Activated CD8-positive, alpha-beta T cell treated with anti-CD3 and anti-CD28 coated beads, Interleukin-2, amount 10 ng/mL, durations not matched to agents 7 days and 5 days (primary cell): ENCODE data around the gene ADNP2. TPM values are rescaled to one million over a fixed set of nuclear protein-coding genes. Genes with fewer than 3 reads are reported as not detected.
A peak's percentile ranks its signal among the peaks of the same experiment; 100 is the strongest.

ENCODE experiments used
- ATAC-seq: fragments of 150-1000 bp; cut with Tn5 transposase; one replicate; pipeline ENCODE4 v1.10.0; 2021; ENCODE audit warnings: moderate library complexity
- CTCF ChIA-PET: fragments of 350-600 bp; sonication (Branson Sonifier 250); formaldehyde crosslinking; loops from one replicate; lab custom pipeline; 2021; ENCODE audit warnings: antibody characterized with exemption; lab: Charles Lee
- POLR2A ChIA-PET: fragments of 350-600 bp; sonication (Branson Sonifier 250); formaldehyde crosslinking; loops from one replicate; lab custom pipeline; 2021; ENCODE audit warnings: antibody characterized with exemption; lab: Charles Lee
- DNase-seq: peaks from one replicate; pipeline ENCODE4 v3.0.0-alpha.2; 2020
- H3K27ac Mint-ChIP-seq: one replicate; pipeline ENCODE4 v1.8.0; 2021; ENCODE audit warnings: mild to moderate bottlenecking, mixed read lengths
- H3K27me3 Mint-ChIP-seq: one replicate; pipeline ENCODE4 v1.8.0; 2021; ENCODE audit warnings: low read depth, mixed read lengths
- H3K36me3 Mint-ChIP-seq: one replicate; pipeline ENCODE4 v1.8.0; 2021; ENCODE audit warnings: low read depth, mixed read lengths
- H3K4me1 Mint-ChIP-seq: one replicate; pipeline ENCODE4 v1.8.0; 2021; ENCODE audit warnings: low read depth, mixed read lengths
- H3K4me3 Mint-ChIP-seq: one replicate; pipeline ENCODE4 v1.8.0; 2021; ENCODE audit warnings: mild to moderate bottlenecking, mixed read lengths
- H3K9me3 Mint-ChIP-seq: one replicate; pipeline ENCODE4 v1.8.0; 2022; ENCODE audit warnings: mixed read lengths; ENCODE audit not compliant: insufficient read depth
- total RNA-seq, 2 experiments: library from RNA; stranded (reverse); gene quantifications; one replicate each; pipeline ENCODE4 v1.2.3, GENCODE V29; 2021

ADNP2 gene, protein sequence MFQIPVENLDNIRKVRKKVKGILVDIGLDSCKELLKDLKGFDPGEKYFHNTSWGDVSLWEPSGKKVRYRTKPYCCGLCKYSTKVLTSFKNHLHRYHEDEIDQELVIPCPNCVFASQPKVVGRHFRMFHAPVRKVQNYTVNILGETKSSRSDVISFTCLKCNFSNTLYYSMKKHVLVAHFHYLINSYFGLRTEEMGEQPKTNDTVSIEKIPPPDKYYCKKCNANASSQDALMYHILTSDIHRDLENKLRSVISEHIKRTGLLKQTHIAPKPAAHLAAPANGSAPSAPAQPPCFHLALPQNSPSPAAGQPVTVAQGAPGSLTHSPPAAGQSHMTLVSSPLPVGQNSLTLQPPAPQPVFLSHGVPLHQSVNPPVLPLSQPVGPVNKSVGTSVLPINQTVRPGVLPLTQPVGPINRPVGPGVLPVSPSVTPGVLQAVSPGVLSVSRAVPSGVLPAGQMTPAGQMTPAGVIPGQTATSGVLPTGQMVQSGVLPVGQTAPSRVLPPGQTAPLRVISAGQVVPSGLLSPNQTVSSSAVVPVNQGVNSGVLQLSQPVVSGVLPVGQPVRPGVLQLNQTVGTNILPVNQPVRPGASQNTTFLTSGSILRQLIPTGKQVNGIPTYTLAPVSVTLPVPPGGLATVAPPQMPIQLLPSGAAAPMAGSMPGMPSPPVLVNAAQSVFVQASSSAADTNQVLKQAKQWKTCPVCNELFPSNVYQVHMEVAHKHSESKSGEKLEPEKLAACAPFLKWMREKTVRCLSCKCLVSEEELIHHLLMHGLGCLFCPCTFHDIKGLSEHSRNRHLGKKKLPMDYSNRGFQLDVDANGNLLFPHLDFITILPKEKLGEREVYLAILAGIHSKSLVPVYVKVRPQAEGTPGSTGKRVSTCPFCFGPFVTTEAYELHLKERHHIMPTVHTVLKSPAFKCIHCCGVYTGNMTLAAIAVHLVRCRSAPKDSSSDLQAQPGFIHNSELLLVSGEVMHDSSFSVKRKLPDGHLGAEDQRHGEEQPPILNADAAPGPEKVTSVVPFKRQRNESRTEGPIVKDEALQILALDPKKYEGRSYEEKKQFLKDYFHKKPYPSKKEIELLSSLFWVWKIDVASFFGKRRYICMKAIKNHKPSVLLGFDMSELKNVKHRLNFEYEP
- 10 to 100 TPM; 23.5 to 24.5 TPM for total RNA-seq

- Mint-ChIP-seq H3K4me1 (peaks cover 24% of the 10 kb centered on the region), H3K27ac (peak within 1 kb of the TSS; percentile 92), H3K36me3 (peaks cover 24% of the 10 kb centered on the region), H3K9me3 (no peaks in the 10 kb centered on the region), H3K4me3 (peak within 1 kb of the TSS; percentile 81), H3K27me3 (peaks cover 7% of the 10 kb centered on the region)
- CTCF ChIA-PET: interaction anchor here (1.0 to 1.5 kb wide), 4 partner anchors 10 to 76 kb away, joined by 3 to 7 read pairs (median 4); partner anchors contain the start of gene RBFA
- DNase-seq (peak; percentile 91), ATAC-seq (peak; percentile 84)
- POLR2A ChIA-PET: interaction anchor here (0.6 to 1.6 kb wide), 7 partner anchors 13 to 429 kb away, joined by 3 to 8 read pairs (median 3); partner anchors contain the start of gene RBFA
These were observed at the start of gene ADNP2 for GRCh38 chr18:80108739-80109675. Gene ADNP2, plus strand, starts transcription at chr18:80109262. Its CDS starts 8,281 bp downstream, at chr18:80117543.

GRCh38 chr18:80059945-80060344, 49.1 kb upstream of the ADNP2 start:
- H3K36me3 Mint-ChIP-seq: peaks cover 6% of the 10 kb centered on the region
- H3K27ac Mint-ChIP-seq: no peak overlapping the region
- no peaks in the 10 kb centered on the region for H3K4me1 Mint-ChIP-seq

DNA sequence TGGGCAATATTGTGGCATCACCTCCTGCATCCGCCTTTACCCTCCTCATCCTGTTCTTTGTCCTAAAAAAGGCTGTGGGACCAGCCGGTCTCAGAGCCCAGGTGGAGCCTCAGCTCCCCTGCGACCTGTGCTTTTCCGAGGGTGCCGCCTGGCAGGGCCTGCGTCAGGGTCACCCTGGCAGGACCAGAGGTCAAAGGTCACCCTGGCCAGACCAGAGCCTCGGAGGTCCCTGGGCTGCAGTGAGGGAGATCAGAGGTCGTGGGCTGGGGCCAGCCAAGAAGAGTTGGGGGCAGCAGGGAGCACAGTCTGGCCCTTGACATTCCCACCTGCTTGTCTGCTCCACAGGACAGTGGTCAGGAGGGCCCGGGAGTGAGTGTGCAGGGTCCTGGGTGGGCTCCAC, 43.4 kb upstream of the ADNP2 start:
- no peak overlapping the region for H3K27ac Mint-ChIP-seq
- no peak for ATAC-seq

More at GRCh38 chr18:80059945-80060344, 49.1 kb upstream of the ADNP2 start:
- DNase-seq (no peak), ATAC-seq (no peak)
- Mint-ChIP-seq H3K27me3 (no peaks in the 10 kb centered on the region), H3K9me3 (peaks cover 45% of the 10 kb centered on the region), H3K4me3 (no peak overlapping the region)
- POLR2A ChIA-PET: no interaction called here
- CTCF ChIA-PET: no interaction called here

DNA sequence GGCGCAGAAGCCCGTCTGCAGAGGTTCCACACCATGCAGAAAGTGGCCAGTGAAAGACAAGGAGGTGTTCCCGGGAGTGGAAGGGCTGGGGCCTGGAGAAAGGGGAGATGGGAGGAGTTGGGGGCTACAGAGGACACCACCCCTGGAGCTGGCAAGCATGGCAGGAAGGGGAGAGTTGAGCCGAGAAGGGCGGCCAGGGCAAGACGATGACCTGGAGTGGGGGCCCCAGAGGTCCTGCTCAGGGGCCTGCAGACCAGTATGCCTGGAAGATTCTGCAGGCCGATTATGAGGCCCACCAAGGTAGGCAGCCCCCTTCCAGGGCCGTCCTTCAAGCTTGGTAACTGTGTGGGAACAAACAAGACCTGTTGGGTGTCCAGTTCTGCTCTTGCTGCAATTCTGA, 41.7 kb upstream of the ADNP2 start:
- Mint-ChIP-seq H3K4me3 (no peak overlapping the region), H3K36me3 (no peaks in the 10 kb centered on the region), H3K27ac (no peak overlapping the region), H3K4me1 (no peaks in the 10 kb centered on the region), H3K27me3 (no peaks in the 10 kb centered on the region), H3K9me3 (peaks cover 5% of the 10 kb centered on the region)
- ATAC-seq (no peak), DNase-seq (peak; percentile 1)
- CTCF ChIA-PET: no interaction called here
- POLR2A ChIA-PET: no interaction called here

More for the DNA sequence above, 43.4 kb upstream of the ADNP2 start:
- DNase-seq: peak; percentile 1
- H3K4me3 Mint-ChIP-seq: no peak overlapping the region
- POLR2A ChIA-PET: no interaction called here
- no peaks in the 10 kb centered on the region for H3K27me3 Mint-ChIP-seq
- no peaks in the 10 kb centered on the region for H3K4me1 Mint-ChIP-seq
- peaks cover 11% of the 10 kb centered on the region for H3K9me3 Mint-ChIP-seq
- CTCF ChIA-PET: no interaction called here
- H3K36me3 Mint-ChIP-seq: peaks cover 2% of the 10 kb centered on the region

DNA sequence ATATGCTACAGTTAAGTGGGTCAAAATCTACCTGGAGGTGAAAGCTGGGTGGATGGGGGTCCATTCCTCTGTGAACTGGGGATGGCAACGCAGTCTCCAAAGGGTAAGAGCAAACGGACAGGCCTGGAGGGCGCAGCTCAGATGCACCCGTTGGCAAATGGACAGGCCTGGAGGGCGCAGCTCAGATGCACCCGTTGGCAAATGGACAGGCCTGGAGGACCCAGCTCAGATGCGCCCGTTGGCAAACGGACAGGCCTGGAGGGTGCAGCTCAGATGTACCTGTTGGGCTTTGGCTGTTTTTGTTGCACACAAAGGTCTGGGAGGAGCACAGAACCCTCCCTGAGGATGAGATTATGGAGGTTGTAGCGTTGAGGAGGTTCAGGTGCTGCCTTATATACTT, 41.2 kb upstream of the ADNP2 start:
- Mint-ChIP-seq H3K9me3 (no peaks in the 10 kb centered on the region), H3K36me3 (no peaks in the 10 kb centered on the region), H3K4me1 (no peaks in the 10 kb centered on the region), H3K4me3 (no peak overlapping the region), H3K27me3 (no peaks in the 10 kb centered on the region), H3K27ac (no peak overlapping the region)
- CTCF ChIA-PET: no interaction called here
- POLR2A ChIA-PET: no interaction called here
- no peak for ATAC-seq
- DNase-seq: peak; percentile 3

- Mint-ChIP-seq H3K27me3 (no peaks in the 10 kb centered on the region), H3K36me3 (no peaks in the 10 kb centered on the region), H3K9me3 (no peaks in the 10 kb centered on the region), H3K4me1 (no peaks in the 10 kb centered on the region), H3K27ac (no peak overlapping the region), H3K4me3 (no peak overlapping the region)
- POLR2A ChIA-PET: no interaction called here
- ATAC-seq: no peak
- CTCF ChIA-PET: no interaction called here
- DNase-seq: peak; percentile 4
These were observed 40.3 kb upstream of the ADNP2 start for GRCh38 chr18:80068571-80069272.

GRCh38 chr18:80070825-80071224, 38.2 kb upstream of the ADNP2 start:
- Mint-ChIP-seq H3K27me3 (no peaks in the 10 kb centered on the region), H3K9me3 (no peaks in the 10 kb centered on the region), H3K36me3 (no peaks in the 10 kb centered on the region), H3K4me1 (no peaks in the 10 kb centered on the region), H3K27ac (no peak overlapping the region), H3K4me3 (no peak overlapping the region)
- ChIA-PET POLR2A (no interaction called here), CTCF (no interaction called here)
- ATAC-seq (no peak), DNase-seq (no peak)

DNA sequence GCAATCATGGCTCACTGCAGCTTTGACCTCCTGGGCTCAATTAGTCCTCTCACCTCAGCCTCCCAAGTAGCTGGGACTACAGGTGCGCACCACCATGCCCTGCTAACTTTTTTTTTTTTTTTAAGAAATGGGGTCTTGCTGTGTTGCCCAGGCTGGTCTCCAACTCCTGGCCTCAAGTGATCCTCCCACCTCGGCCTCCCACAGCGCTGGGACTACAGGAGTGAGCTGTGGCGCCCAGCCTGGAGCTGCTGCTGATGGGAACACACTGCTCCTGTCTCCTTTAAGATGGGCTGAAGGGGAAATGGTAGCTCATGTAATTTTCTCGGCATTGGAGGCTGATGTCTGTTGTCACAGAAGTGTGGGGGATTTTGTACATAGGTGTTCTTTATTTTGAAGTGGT, 34.9 kb upstream of the ADNP2 start:
- no peaks in the 10 kb centered on the region for H3K4me1 Mint-ChIP-seq
- DNase-seq (no peak), ATAC-seq (no peak)
- no peaks in the 10 kb centered on the region for H3K36me3 Mint-ChIP-seq
- CTCF ChIA-PET: no interaction called here
- no peaks in the 10 kb centered on the region for H3K9me3 Mint-ChIP-seq
- H3K27me3 Mint-ChIP-seq: no peaks in the 10 kb centered on the region
- H3K4me3 Mint-ChIP-seq: no peak overlapping the region
- no peak overlapping the region for H3K27ac Mint-ChIP-seq
- POLR2A ChIA-PET: no interaction called here

GRCh38 chr18:80074697-80075096, 34.4 kb upstream of the ADNP2 start:
- Mint-ChIP-seq H3K27ac (no peak overlapping the region), H3K9me3 (no peaks in the 10 kb centered on the region), H3K4me3 (no peak overlapping the region), H3K36me3 (no peaks in the 10 kb centered on the region), H3K27me3 (no peaks in the 10 kb centered on the region), H3K4me1 (no peaks in the 10 kb centered on the region)
- ChIA-PET POLR2A (no interaction called here), CTCF (no interaction called here)
- no peak for ATAC-seq
- no peak for DNase-seq

DNA sequence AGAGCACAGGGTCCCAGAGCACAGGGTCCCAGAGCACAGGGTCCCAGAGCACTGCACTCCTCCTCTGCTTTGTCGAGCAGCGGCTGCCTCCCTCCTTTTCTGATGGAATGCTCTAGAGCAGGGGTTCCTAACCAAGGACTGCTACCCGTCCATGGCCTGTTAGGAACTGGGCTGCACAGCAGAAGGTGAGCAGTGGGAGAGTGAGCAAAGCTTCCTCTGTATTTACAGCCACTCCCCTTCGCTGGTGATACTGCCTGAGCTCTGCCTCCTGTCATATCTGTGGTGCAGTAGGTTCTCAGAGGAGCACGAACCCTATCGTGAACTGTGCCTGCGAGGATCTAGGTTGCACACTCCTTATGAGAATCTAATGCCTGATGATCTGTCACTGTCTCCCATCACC, 33.1 kb upstream of the ADNP2 start:
- Mint-ChIP-seq H3K4me3 (no peak overlapping the region), H3K9me3 (no peaks in the 10 kb centered on the region), H3K27me3 (peaks cover 3% of the 10 kb centered on the region), H3K4me1 (no peaks in the 10 kb centered on the region), H3K36me3 (no peaks in the 10 kb centered on the region), H3K27ac (no peak overlapping the region)
- ChIA-PET POLR2A (no interaction called here), CTCF (no interaction called here)
- no peak for ATAC-seq
- DNase-seq: no peak
